OCI-LY1 (cell line): ENCODE results near the gene MAP2.

ENCODE experiments used
- H2AFZ ChIP-seq: fragments of 200-600 bp; sonication (generic), shearing (Covaris generic); 2 replicates; pipeline ENCODE4 v1.6.0; 2014; ENCODE audit warnings: antibody characterized with exemption, mild to moderate bottlenecking, low read length
- H3F3A ChIP-seq: fragments of 200-600 bp; sonication (generic), shearing (Covaris generic); 2 replicates; pipeline ENCODE4 v1.6.0; 2014; ENCODE audit warnings: mild to moderate bottlenecking, antibody characterized with exemption, low read length, moderate library complexity; ENCODE audit not compliant: insufficient read depth
- H3K27ac ChIP-seq: fragments of 200-600 bp; sonication (generic); 2 replicates; pipeline ENCODE4 v1.5.1; 2014; ENCODE audit warnings: low read length, mixed run types, mild to moderate bottlenecking, low read depth; ENCODE audit not compliant: poor library complexity, severe bottlenecking
- H3K27me3 ChIP-seq: fragments of 200-600 bp; sonication (generic); 2 replicates; pipeline ENCODE4 v1.6.0; 2014; ENCODE audit warnings: antibody characterized with exemption, mild to moderate bottlenecking, low read length, moderate library complexity; ENCODE audit not compliant: insufficient read depth
- H3K36me3 ChIP-seq: fragments of 200-600 bp; sonication (generic); 2 replicates; pipeline ENCODE4 v1.6.1; 2014; ENCODE audit warnings: mild to moderate bottlenecking, antibody characterized with exemption, low read length, moderate library complexity, mixed read lengths; ENCODE audit not compliant: insufficient read depth
- H3K4me1 ChIP-seq: fragments of 200-600 bp; sonication (generic); 2 replicates; pipeline ENCODE4 v1.5.1; 2014; ENCODE audit warnings: mild to moderate bottlenecking, low read length, moderate library complexity; ENCODE audit not compliant: insufficient read depth, severe bottlenecking
- H3K4me2 ChIP-seq: fragments of 200-600 bp; sonication (generic), shearing (Covaris generic); 2 replicates; pipeline ENCODE4 v1.6.1; 2014; ENCODE audit warnings: low read length
- H3K4me3 ChIP-seq: fragments of 200-600 bp; sonication (generic); 2 replicates; pipeline ENCODE4 v1.5.1; 2014; ENCODE audit warnings: low read length, low read depth, mild to moderate bottlenecking, mixed read lengths; ENCODE audit not compliant: poor library complexity, severe bottlenecking
- H3K79me2 ChIP-seq: fragments of 200-600 bp; shearing (Covaris generic); 2 replicates; pipeline ENCODE4 v1.6.1; 2016; ENCODE audit warnings: mixed run types, low read length, mixed read lengths; ENCODE audit not compliant: insufficient read depth
- H3K9ac ChIP-seq: fragments of 200-600 bp; sonication (generic), shearing (Covaris generic); 2 replicates; pipeline ENCODE4 v1.6.1; 2014; ENCODE audit warnings: mild to moderate bottlenecking, low read length, mixed read lengths
- H3K9me2 ChIP-seq: fragments of 200-600 bp; sonication (generic), shearing (Covaris generic); 2 replicates; pipeline ENCODE4 v1.6.1; 2014; ENCODE audit warnings: low read depth, mild to moderate bottlenecking, low read length, mixed read lengths
- H3K9me3 ChIP-seq: fragments of 200-600 bp; shearing (Covaris generic); 2 replicates; pipeline ENCODE4 v1.6.1; 2014; ENCODE audit warnings: low read length, mixed read lengths
- H4K20me1 ChIP-seq: fragments of 200-600 bp; sonication (generic), shearing (Covaris generic); 2 replicates; pipeline ENCODE4 v1.6.0; 2016; ENCODE audit warnings: mild to moderate bottlenecking, low read length; ENCODE audit not compliant: insufficient read depth
- EZH2 ChIP-seq: fragments of 200-600 bp; sonication (generic), shearing (Covaris generic); IDR thresholded peaks from 2 replicates; pipeline ENCODE4 v1.8.0; 2017; ENCODE audit warnings: borderline replicate concordance, mixed run types, mild to moderate bottlenecking, antibody characterized with exemption, low read length, moderate library complexity, mixed read lengths
- TF ChIP-seq, protein P1 (sequence below): fragments of 200-600 bp; sonication (generic), shearing (Covaris generic); IDR thresholded peaks from 2 replicates; pipeline ENCODE4 v1.5.1; 2017; ENCODE audit warnings: mild to moderate bottlenecking, antibody characterized with exemption, low read length, moderate library complexity, mixed read lengths

Gene MAP2

DNA sequence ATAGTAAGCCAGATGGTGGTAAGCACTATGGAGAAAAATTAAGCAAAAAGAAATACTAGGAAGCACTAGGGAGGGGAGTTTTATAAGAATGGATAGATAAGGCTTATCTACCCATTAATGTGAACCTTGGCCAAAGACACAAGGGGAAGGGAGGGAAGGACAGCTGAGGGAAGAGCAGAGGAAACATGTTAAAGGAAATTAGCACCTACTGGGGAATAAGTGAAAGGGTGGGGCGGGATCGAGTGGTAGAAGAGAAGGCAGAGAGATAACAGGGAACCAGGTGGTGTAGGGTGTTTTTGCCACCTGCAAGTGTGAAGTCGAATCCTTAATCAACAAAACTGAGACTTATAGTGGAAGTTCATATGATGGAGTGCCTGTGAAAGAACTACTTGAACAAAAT, 349.5 kb downstream of the MAP2 start:
- Histone ChIP-seq H3K9me3 (no peaks in the 10 kb centered on the region), H3K4me3 (no peak overlapping the region), H3K36me3 (no peaks in the 10 kb centered on the region), H3K9me2 (no peaks in the 10 kb centered on the region), H3K79me2 (no peaks in the 10 kb centered on the region), H3K9ac (no peak overlapping the region), H3F3A (no peaks in the 10 kb centered on the region), H2AFZ (no peak overlapping the region), H3K4me1 (no peaks in the 10 kb centered on the region), H4K20me1 (no peaks in the 10 kb centered on the region), H3K27ac (no peak overlapping the region), H3K4me2 (no peak overlapping the region), H3K27me3 (no peaks in the 10 kb centered on the region)
- TF ChIP-seq, protein P1, sequence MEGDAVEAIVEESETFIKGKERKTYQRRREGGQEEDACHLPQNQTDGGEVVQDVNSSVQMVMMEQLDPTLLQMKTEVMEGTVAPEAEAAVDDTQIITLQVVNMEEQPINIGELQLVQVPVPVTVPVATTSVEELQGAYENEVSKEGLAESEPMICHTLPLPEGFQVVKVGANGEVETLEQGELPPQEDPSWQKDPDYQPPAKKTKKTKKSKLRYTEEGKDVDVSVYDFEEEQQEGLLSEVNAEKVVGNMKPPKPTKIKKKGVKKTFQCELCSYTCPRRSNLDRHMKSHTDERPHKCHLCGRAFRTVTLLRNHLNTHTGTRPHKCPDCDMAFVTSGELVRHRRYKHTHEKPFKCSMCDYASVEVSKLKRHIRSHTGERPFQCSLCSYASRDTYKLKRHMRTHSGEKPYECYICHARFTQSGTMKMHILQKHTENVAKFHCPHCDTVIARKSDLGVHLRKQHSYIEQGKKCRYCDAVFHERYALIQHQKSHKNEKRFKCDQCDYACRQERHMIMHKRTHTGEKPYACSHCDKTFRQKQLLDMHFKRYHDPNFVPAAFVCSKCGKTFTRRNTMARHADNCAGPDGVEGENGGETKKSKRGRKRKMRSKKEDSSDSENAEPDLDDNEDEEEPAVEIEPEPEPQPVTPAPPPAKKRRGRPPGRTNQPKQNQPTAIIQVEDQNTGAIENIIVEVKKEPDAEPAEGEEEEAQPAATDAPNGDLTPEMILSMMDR: no peak
- TF ChIP-seq EZH2: no peak
